ENCODE measurements around the gene LDB1. TPM values are rescaled to one million over a fixed set of nuclear protein-coding genes. Genes with fewer than 3 reads are reported as not detected.

The LDB1 gene
- total and polyA plus RNA-seq, 2 experiments from 2014 or later, result 44.3 to 112 TPM

DNA sequence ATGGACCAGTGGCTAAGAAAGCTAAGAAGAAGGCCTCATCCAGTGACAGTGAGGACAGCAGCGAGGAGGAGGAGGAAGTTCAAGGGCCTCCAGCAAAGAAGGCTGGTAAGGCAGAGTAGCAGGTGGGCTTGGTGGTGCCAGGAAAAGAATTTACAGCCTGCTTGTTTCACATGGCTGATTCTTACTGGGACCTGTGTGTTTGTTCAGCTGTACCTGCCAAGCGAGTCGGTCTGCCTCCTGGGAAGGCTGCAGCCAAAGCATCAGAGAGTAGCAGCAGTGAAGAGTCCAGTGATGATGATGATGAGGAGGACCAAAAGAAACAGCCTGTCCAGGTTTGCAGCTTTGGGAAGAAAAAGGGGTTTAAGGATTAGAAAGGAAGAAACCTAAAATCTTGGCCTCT is 37.1 kb upstream of the LDB1 start:
- peaks cover 56% of the 10 kb centered on the region for H3K36me3 ChIP-seq
- peaks cover 2% of the 10 kb centered on the region for H3K4me1 ChIP-seq (ENCODE audit: low read depth)

DNA sequence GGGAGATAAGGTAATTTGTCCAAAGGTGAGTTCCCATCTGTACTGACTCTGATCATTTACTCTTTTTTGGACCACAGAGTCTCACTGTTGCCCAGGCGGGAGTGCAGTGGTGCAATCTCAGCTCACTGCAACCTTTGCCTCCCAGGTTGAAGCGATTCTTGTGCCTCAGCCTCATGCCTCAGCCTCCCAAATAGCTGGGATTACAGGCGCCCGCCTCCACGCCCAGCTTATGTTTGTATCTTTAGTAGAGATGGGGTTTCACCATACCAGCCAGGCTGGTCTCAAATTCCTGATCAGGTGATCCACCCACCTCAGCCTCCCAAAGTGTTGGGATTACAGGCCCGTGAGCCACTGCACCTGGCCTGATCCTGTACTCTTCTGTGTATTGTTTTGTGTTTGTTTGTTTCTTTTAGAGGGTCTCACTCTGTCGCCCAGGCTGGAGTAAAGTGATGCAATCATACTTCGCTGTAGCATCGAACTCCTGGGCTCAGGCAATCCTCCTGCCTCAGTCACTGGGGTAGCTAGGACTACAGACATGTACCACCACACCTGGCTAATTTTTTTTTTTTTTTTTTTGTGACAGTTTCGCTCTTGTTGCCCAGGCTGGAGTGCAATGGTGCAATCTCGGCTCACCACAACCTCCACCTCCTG is 34.4 kb upstream of the LDB1 start:
- TF ChIP-seq, protein P1, sequence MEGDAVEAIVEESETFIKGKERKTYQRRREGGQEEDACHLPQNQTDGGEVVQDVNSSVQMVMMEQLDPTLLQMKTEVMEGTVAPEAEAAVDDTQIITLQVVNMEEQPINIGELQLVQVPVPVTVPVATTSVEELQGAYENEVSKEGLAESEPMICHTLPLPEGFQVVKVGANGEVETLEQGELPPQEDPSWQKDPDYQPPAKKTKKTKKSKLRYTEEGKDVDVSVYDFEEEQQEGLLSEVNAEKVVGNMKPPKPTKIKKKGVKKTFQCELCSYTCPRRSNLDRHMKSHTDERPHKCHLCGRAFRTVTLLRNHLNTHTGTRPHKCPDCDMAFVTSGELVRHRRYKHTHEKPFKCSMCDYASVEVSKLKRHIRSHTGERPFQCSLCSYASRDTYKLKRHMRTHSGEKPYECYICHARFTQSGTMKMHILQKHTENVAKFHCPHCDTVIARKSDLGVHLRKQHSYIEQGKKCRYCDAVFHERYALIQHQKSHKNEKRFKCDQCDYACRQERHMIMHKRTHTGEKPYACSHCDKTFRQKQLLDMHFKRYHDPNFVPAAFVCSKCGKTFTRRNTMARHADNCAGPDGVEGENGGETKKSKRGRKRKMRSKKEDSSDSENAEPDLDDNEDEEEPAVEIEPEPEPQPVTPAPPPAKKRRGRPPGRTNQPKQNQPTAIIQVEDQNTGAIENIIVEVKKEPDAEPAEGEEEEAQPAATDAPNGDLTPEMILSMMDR (IDR thresholded peaks at IDR 0.05; ENCODE audit: low read depth, low read length), result no peak
- DNase-seq (ENCODE audit: low read depth in 1 of 2, low spot score in 1 of 2), result no peak
- Histone ChIP-seq H3K4me3 (no peak overlapping the region), H3K36me3 (peaks cover 38% of the 10 kb centered on the region), H3K27ac (no peak overlapping the region), H3K27me3 (no peaks in the 10 kb centered on the region), H3K9me3 (ENCODE audit: low read depth) (no peaks in the 10 kb centered on the region), H3K4me1 (ENCODE audit: low read depth) (peaks cover 2% of the 10 kb centered on the region)

More for the DNA sequence above, 37.1 kb upstream of the LDB1 start:
- Histone ChIP-seq H3K27ac (no peak overlapping the region), H3K27me3 (no peaks in the 10 kb centered on the region), H3K4me3 (no peak overlapping the region), H3K9me3 (ENCODE audit: low read depth) (no peaks in the 10 kb centered on the region)
- TF ChIP-seq, protein P1 (IDR thresholded peaks at IDR 0.05; ENCODE audit: low read depth, low read length), result no peak
- DNase-seq (ENCODE audit: low read depth in 1 of 2, low spot score in 1 of 2), result no peak

DNA sequence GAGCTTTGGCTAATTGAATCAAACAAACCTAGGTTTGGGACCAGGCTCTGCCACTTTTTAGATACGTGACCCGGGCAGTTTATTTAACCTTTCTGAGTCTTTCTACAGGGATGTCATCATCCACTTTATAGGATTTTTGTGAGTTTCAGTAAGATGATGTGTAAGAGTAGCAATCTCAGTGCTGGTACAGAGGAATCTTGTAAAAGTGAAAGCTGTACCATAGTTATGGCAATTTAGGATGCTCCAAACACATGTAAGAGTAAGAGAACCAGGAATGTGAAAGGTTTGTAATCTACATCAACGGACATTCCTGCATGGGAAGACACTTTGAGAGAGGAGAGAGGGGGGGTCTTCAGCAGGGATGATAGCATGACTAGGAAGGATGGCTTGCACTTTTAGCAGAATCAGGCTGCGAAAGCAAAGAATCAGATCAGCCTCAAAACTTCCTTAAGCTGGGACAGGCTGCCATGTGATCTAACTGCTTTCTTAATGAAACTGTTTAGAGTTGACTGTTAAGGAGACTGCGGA is 33.0 kb upstream of the LDB1 start:
- H3K27ac ChIP-seq, result peak overlapping the region; percentile 88
- peaks cover 2% of the 10 kb centered on the region for H3K4me1 ChIP-seq (ENCODE audit: low read depth)
- H3K9me3 ChIP-seq (ENCODE audit: low read depth), result no peaks in the 10 kb centered on the region
- peak overlapping the region; percentile 93 for H3K4me3 ChIP-seq
- TF ChIP-seq, protein P1 (IDR thresholded peaks at IDR 0.05; ENCODE audit: low read depth, low read length), result no peak
- H3K27me3 ChIP-seq, result no peaks in the 10 kb centered on the region
- H3K36me3 ChIP-seq, result peaks cover 36% of the 10 kb centered on the region
- DNase-seq (ENCODE audit: low read depth in 1 of 2, low spot score in 1 of 2), result peak in 1 of 2 donors; percentile 5

DNA sequence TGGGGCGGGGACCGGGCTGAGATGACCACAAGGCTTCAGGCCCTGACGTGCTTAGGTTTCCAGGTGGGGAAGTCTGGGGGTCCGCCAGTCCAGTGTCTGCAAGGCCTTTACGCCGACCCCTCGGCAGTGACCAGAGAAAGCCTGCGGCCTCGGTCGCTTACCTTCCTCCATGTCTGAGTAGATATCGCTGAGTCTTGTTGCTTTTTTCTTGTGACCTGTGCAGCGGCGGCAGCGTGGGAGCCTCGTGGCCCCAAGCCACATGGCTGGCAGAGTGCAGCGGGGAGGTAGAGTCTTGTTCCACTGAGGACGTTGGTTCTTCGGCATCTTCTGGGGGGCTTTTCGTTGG is 32.4 kb upstream of the LDB1 start:
- Histone ChIP-seq H3K9me3 (ENCODE audit: low read depth) (no peaks in the 10 kb centered on the region), H3K4me1 (ENCODE audit: low read depth) (peaks cover 2% of the 10 kb centered on the region), H3K27me3 (no peaks in the 10 kb centered on the region), H3K4me3 (peak overlapping the region; percentile 93), H3K27ac (peak overlapping the region; percentile 88), H3K36me3 (peaks cover 30% of the 10 kb centered on the region)
- peak; percentile 23 to 35 for DNase-seq (ENCODE audit: low read depth in 1 of 2, low spot score in 1 of 2)
- TF ChIP-seq, protein P1 (IDR thresholded peaks at IDR 0.05; ENCODE audit: low read depth, low read length), result no peak

DNA sequence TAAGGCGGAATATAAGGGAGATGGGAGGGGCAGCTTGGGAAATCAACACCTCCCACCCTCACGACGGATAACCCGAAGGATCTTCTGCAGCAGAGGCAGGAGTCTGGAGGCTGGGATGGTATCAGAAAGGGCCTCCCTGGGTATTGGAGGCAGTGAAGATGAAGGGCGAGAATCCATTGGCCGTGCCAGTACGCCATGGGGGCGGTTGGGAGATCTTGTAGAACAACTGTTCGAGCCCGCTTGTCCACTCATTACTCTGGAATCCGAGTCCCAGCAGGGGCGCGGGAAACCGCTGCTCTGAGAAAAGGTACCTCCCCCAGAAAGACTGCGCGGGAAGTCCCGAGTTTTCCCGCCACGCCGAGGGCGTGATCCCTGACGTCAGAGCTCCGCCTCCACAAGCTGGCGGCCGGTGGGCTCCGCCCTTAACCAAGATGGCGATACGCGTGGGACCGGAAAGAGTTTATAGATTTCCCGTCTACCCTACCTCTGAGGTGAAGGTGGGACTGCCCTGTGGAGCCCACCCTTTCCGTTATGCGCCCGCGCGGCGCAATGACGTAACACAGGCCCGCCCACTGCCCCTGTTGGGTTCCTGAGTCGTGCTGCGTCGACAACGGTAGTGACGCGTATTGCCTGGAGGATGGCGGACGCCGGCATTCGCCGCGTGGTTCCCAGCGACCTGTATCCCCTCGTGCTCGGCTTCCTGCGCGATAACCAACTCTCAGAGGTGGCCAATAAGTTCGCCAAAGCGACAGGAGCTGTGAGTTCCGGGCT is 31.8 kb upstream of the LDB1 start, which contains the start of gene NOLC1:
NOLC1 (plus strand) TSS at position 616 of the 771 bp plus-strand sequence; CDS start at position 638, 22 bp downstream.
- TF ChIP-seq, protein P1 (IDR thresholded peaks at IDR 0.05; ENCODE audit: low read depth, low read length), result no peak
- H3K27me3 ChIP-seq, result no peaks in the 10 kb centered on the region
- peak within 1 kb of the TSS; percentile 93 for H3K4me3 ChIP-seq
- peak; percentile 98 to 100 for DNase-seq (ENCODE audit: low read depth in 1 of 2, low spot score in 1 of 2)
- H3K36me3 ChIP-seq, result peaks cover 24% of the 10 kb centered on the region
- H3K27ac ChIP-seq, result peak within 1 kb of the TSS; percentile 88
- H3K9me3 ChIP-seq (ENCODE audit: low read depth), result no peaks in the 10 kb centered on the region
- H3K4me1 ChIP-seq (ENCODE audit: low read depth), result peaks cover 2% of the 10 kb centered on the region

All from cardiac muscle cell (in vitro differentiated cells and primary cell).